SU-DHL-6 (cell line): ENCODE data around the gene NHLRC2.

Experiments used
- H2AFZ ChIP-seq: fragments of 200-600 bp; sonication (generic); 2 replicates; pipeline ENCODE4 v1.6.1; 2014; ENCODE audit warnings: low read depth, mild to moderate bottlenecking, moderate library complexity, mixed read lengths, antibody characterized with exemption, low read length; ENCODE audit not compliant: severe bottlenecking
- H3F3A ChIP-seq: fragments of 200-600 bp; shearing (Covaris generic); 2 replicates; pipeline ENCODE4 v1.6.0; 2016; ENCODE audit warnings: antibody characterized with exemption, mild to moderate bottlenecking; ENCODE audit not compliant: insufficient read depth
- H3K27ac ChIP-seq: fragments of 200-600 bp; sonication (generic); 2 replicates; pipeline ENCODE4 v1.5.1; 2016; ENCODE audit warnings: low read depth, mild to moderate bottlenecking, low read length, moderate library complexity, mixed read lengths
- H3K27me3 ChIP-seq: fragments of 200-600 bp; sonication (generic), shearing (Covaris generic); 2 replicates; pipeline ENCODE4 v1.6.0; 2014; ENCODE audit warnings: mild to moderate bottlenecking, low read length
- H3K36me3 ChIP-seq: fragments of 200-600 bp; sonication (generic); 2 replicates; pipeline ENCODE4 v1.6.1; 2014; ENCODE audit warnings: mild to moderate bottlenecking, low read length, mixed read lengths
- H3K4me2 ChIP-seq: fragments of 300-600, 200-600 bp; shearing (Covaris generic), sonication (generic); 2 replicates; pipeline ENCODE4 v1.6.0; 2014; ENCODE audit warnings: low read length, low read depth, mild to moderate bottlenecking; ENCODE audit not compliant: poor library complexity, severe bottlenecking
- H3K4me3 ChIP-seq: fragments of 200-600 bp; sonication (generic); 2 replicates; pipeline ENCODE4 v1.5.1; 2014; ENCODE audit warnings: antibody characterized with exemption, low read length, mild to moderate bottlenecking, mixed read lengths; ENCODE audit not compliant: insufficient read depth, poor library complexity, severe bottlenecking
- H3K79me2 ChIP-seq: fragments of 200-600 bp; sonication (generic); 2 replicates; pipeline ENCODE4 v1.6.1; 2014; ENCODE audit warnings: mild to moderate bottlenecking, low read length, moderate library complexity; ENCODE audit not compliant: insufficient read depth
- H3K9ac ChIP-seq: fragments of 200-600 bp; sonication (generic); 2 replicates; pipeline ENCODE4 v1.7.0; 2014; ENCODE audit warnings: mild to moderate bottlenecking, low read length
- H3K9me2 ChIP-seq: fragments of 200-600 bp; sonication (generic); replicated peaks from 2 replicates; pipeline ENCODE4 v1.6.1; 2014; ENCODE audit warnings: low read length; ENCODE audit not compliant: insufficient read depth
- H3K9me3 ChIP-seq: fragments of 200-600 bp; sonication (generic); 2 replicates; pipeline ENCODE4 v1.6.1; 2014; ENCODE audit warnings: low read length, mixed read lengths; ENCODE audit not compliant: insufficient read depth
- H4K20me1 ChIP-seq: fragments of 200-600 bp; sonication (generic); 2 replicates; pipeline ENCODE4 v1.6.1; 2014; ENCODE audit warnings: low read depth, mild to moderate bottlenecking, antibody characterized with exemption, low read length, moderate library complexity, mixed read lengths
- CTCF ChIP-seq: fragments of 200-600 bp; sonication (generic); IDR thresholded peaks from one replicate; pipeline ENCODE4 v1.5.1; 2017; ENCODE audit warnings: antibody characterized with exemption, mild to moderate bottlenecking, low read length, moderate library complexity; ENCODE audit not compliant: insufficient read depth, poor library complexity, severe bottlenecking
- EZH2phosphoT487 ChIP-seq: fragments of 200-600 bp; sonication (generic), shearing (Covaris generic); conservative IDR thresholded peaks from 2 replicates; pipeline ENCODE4 v1.6.1; 2018; ENCODE audit warnings: mild to moderate bottlenecking, antibody characterized with exemption, low read length, moderate library complexity, mixed read lengths

Gene NHLRC2

GRCh38 chr10:113893570-113893969 lies 39.1 kb downstream of the NHLRC2 start:
- Histone ChIP-seq H3K27me3 (no peaks in the 10 kb centered on the region), H3K27ac (no peak overlapping the region), H3K4me2 (no peak overlapping the region), H3K4me3 (no peak overlapping the region), H3F3A (no peaks in the 10 kb centered on the region), H4K20me1 (no peaks in the 10 kb centered on the region), H3K9me2 (no peaks in the 10 kb centered on the region), H3K36me3 (peaks cover 15% of the 10 kb centered on the region), H3K79me2 (no peaks in the 10 kb centered on the region), H3K9me3 (no peaks in the 10 kb centered on the region), H3K9ac (no peak overlapping the region), H2AFZ (no peak overlapping the region)
- TF ChIP-seq CTCF = no peak
- no peak for TF ChIP-seq EZH2phosphoT487

DNA sequence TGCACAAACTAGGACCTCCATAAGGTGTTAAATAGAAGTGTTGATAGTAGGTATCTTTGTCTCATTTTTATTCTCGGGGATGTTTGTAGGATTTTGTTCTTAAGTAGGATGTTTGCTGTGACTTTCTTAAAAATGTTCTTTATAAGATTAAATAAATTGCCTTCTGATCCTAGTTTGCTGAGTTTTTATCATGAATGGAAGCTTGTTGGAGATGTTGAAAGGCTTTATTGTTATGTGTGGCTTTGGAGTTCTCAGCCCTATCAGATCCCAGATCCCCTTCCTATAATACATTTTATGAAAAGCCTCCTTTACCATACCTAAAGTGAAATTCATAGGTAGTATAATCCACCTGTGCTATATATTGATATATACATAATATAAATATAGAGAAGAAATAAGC lies 40.1 kb downstream of the NHLRC2 start:
- Histone ChIP-seq H3K9me3 (no peaks in the 10 kb centered on the region), H4K20me1 (no peaks in the 10 kb centered on the region), H3K36me3 (peaks cover 9% of the 10 kb centered on the region), H3K79me2 (no peaks in the 10 kb centered on the region), H3K9me2 (no peaks in the 10 kb centered on the region), H3K4me2 (no peak overlapping the region), H3K9ac (no peak overlapping the region), H3K4me3 (no peak overlapping the region), H2AFZ (no peak overlapping the region), H3F3A (no peaks in the 10 kb centered on the region), H3K27me3 (no peaks in the 10 kb centered on the region), H3K27ac (no peak overlapping the region)
- TF ChIP-seq EZH2phosphoT487 (no peak), CTCF (no peak)

DNA sequence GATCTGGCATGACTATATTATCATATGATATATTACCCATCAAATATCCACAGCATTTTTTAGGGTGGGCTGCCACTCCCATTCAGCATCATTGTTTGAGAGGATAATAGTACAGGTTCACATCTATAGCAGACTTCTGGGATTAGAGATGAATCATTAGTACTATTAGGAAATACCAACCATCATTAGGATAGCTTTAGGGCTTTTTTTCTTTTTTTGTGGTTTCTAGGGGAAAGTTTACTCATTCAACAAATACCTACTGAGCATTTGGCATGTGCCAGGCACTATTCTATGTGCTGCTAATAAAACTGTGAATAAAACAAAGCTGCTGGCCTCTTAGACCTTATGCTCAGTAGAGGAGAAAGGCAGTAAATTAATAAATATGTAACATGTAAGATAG lies 40.6 kb downstream of the NHLRC2 start:
- Histone ChIP-seq H3K9me3 (no peaks in the 10 kb centered on the region), H3K79me2 (no peaks in the 10 kb centered on the region), H3K4me3 (no peak overlapping the region), H3K9me2 (no peaks in the 10 kb centered on the region), H3K36me3 (peaks cover 5% of the 10 kb centered on the region; the same call in 1 of the 2 replicates), H3K9ac (no peak overlapping the region), H2AFZ (no peak overlapping the region), H3K4me2 (no peak overlapping the region), H4K20me1 (no peaks in the 10 kb centered on the region), H3K27ac (no peak overlapping the region), H3K27me3 (no peaks in the 10 kb centered on the region), H3F3A (no peaks in the 10 kb centered on the region)
- no peak for TF ChIP-seq CTCF
- TF ChIP-seq EZH2phosphoT487 = no peak
